ENCODE measurements around the gene KRT39.

KRT39 gene

DNA sequence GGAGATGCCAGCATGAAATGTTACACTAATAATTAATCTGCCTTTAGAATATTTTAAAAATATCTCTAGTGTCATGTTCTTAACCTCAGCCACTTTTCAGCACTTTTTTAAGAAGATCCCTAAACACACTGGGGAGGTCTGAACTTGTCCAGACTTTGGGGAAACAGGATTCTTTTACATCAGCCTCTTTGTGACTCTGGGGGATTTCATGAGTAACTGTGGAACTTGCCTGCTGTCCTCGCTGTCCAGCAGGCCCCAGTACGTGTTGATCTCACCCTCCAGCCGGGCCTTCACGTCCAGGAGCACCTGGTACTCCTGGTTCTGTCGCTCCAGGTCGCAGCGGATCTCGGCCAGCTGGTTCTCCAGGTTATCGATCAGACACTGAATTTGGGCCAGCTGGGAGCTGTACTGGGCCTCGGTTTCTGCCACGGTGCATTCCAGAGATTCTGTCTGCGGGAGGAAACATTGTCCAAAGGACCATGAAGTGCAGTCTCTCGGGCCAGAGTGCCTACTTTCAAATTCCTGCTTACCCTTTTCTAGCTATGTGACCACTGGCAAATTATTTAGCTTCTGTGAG, 11.9 kb upstream of the KRT39 start:
- DNase-seq = no peak

DNA sequence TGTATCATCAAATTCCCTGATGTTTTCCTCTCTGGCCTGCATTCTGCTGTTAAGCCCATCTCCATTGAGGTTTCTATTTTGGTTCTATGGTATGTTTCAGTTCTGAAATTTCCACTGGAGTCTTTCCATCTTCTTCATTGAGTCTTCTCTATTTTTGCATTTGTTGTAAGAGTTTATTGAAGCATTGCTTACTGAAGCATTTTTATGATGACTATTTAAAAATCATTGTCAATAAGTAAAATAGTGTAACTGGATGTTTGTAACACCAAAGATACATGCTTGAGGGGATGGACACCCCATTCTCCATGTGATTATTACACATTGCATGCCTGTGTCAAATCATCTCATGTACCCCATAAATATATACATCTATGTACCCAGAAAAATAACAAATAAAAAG, 8.8 kb upstream of the KRT39 start:
- no peak for DNase-seq

DNA sequence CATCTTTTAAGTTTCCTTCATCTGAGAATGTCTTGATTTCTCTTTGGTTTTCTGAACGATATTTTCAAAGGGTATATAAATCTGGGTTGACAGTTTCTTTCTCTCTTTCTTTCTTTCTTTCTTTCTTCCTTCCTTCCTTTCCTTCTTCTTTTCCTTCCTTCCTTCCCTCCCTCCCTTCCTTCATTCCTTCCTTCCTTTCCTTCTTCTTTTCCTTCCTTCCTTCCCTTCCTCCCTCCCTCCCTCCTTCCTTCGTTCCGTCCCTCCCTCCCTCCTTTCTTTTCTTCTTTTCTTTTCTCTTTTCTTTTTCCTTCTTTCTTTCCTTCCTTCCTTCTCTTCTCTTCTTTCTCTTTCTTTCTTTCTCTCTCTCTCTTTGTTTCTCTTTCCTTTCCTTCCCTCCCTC, 7.6 kb upstream of the KRT39 start:
- no peak for DNase-seq

DNA sequence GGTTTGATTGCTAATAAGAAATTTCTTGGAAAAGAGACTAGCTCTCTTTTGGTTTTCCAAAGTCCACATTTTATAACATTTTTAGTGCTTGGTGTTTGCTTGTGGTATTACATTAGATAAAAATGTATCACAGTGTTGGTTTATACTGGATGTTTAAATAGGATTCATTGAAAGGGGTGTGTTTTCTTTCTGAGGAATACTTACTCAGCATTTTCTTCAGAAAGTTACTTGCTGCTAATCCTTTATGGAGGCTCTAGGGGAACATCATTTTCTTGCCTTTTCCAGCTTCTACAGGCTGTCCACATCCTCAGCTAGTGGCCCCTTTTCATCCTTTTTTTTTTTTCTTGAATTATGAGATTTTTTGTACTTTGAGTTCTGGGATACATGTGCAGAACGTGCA, 834 bp upstream of the KRT39 start:
- DNase-seq = no peak

DNA sequence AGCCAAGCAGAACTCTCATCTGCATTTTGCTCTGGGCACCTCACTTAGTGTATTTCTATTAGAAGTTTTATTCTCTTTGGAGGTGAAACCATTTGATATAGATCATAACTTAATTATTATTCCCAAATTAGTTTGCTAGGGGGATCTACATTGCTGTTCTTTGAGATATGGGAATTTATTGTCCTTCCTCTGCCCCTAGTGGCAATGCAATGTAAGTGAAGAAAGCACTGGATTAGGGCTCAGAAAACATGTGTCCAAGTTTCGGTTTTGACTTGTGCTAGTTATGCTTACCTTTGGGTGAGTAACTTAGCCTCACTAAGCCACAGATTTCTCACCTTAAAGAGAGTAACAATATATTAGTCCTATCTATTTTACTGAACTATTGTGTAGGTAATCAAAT, 2.9 kb downstream of the KRT39 start:
- DNase-seq = no peak

DNA sequence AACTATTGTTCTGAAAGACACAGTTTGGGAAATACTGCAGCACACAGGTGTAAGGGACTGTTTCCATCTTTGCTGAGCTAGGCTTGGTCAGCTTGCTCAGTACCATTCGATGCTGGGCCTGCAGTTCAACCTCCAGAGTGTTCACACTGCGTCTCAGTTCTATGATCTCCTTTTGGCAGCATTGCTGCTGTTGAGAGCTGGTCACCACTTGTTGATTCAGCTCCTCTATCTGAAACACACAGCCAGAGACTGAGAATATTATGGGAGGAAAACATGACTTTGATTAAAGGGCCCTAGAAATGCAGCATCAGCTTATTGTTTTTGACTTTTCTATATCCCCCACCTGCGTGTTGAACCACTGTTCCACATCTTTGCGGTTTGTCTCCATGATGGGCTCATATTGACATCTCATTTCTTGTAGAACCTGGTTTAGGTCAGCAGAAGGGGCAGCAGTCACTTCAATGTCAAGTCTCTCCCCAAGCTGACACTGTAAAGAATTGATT, 4.6 kb downstream of the KRT39 start:
- DNase-seq = no peak

DNA sequence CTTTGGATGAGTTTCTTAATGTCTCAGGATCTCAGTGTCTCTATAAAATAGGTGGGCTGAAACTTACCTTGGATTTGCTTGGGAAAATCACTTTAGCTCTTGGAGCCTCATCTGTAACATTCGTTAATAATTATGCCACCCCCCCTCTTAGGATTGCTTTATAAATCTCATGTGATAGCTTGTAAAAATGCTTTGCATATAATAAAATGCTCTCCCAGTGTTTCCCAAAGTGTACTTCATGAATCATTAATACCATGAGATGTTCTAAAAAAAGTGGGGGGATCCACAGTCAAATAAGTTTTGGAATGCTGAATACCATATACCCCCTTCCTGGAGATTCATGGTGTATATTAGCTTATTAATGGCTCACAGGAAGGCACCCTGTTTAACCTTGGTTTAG, 5.2 kb downstream of the KRT39 start:
- DNase-seq = no peak

DNA sequence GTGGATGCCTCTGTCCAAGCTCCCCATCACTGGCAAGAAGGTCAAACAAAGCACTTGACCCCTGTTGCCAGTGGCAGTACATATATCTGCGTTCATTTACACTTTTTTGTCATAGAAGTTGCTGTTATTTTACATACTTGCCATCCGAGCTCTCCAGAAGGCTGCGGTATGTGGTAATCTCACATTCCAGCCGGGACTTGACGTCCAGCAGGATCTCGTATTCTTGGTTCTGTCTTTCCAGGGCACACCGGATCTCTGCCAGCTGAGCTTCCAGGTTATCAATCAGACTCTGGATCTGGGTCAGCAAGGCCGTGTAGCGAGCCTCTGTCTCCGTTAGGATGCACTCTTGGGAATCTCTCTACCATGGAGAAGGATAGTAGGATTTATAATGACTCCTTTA, 6.6 kb downstream of the KRT39 start:
- DNase-seq = no peak

DNA sequence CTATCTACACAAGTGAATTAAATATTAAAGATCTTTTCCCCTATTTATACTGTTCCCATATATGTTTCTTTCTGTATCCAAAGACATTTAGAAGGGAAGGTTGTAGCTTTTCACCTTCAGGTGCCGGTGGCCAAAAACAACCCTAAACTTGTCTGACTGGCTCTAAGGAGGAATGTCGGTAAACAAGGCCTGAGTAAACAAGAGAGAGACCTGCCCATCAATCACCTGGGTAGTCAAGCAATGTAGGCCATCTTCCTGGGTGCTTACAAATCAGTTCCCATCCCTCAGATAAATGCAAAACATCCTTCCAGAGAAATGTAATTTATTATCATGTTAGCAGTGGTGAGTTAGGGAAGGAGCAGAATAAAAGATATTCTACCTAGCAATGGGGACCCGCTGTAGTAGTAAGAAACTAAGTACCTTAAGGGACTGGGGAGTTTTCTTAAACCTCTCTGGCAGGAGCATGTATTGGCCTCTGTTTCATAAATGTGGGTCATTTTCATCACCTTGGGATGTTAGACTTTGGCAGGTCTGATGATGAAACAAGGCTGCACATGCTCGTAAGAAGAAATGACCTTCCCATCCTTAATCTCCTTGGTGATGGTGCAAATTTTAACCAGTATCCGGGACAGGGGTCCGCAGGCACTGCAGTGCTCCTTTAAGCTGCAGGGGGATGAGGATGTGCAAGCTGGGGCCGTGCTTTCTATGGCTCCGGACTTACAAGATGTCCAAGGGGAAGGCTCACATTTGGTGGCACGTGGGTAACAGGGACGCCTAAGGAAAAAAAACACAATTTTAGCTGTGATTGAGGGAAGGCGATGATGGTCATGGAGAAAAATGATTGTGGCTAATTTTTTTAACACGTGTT, 8.4 kb downstream of the KRT39 start:
- no peak for DNase-seq

DNA sequence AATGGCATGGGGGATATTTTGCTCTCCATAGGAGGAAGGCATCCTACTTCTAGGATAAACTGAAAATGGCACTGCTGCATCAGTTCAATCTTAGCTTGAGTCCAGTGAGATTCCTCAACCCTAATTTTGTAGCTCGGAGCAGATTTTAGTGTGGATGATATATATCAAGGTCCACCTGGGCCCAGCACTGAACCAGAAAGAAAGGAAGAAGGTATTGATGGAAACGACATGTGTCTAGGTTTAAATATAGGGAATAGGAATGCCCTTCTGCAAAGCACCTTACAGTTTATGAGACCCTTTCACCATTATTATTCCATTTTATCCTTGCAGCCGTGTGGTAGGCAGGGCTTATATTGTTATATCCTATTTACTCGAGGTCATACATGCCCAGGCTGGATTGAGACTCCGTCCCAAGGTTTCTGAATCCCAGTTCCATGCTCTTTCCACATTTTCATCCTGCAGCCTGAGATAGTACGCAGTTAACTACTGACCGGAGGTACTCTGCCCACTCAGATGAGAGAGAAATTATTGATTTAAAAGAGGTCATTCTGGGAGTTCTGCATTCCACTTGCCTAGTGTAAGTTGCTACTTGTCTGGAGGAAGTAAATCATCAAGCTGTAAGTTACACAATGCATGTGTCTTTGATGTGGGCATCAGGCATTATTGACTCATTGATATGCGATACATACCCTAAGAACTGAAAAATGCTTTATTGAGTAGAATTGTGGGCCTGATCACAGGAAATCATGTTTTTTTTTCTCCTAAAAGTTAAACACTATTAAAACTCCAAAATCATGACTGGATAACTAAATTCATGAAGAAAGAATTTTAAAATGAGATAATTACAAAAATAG, 10.1 kb downstream of the KRT39 start:
- no peak for DNase-seq

DNA sequence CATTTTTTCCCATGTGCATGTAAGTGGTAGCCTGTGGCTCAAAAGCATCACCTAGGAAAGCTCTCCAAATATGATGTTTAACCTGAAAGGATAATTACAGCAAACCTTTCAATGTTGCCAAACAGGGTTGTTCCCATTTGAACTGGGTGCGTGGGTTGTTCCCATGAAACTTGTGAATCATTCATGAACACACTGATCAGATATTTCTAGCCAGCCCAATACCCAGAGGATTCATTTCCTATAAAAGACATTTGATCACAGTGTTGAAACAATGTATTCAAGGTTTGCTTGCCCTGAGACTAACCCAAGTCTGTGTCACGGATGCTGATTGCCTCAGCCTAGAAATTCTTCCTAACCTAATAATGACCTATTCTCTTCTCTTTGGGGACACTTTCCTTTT, 12.9 kb downstream of the KRT39 start:
- no peak for DNase-seq

DNA sequence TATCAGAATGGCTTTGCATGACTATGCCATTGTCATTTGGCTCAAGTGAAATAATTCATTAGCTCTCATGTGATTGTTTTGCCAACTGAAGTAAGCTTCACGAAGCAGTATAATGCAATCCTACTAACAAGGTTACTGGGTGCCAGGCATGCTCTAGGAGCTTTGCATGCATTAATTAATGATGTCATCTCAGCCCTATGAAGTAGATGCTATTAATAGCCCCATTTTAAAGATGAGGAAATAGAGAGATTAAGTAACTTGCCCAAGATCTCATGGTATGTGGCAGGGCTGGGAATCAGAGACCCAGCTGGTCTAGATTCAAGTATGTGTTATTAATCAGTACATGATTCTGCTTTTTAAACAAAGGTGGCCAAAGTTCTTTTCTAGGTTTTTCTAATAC, 14.1 kb downstream of the KRT39 start:
- no peak for DNase-seq

DNA sequence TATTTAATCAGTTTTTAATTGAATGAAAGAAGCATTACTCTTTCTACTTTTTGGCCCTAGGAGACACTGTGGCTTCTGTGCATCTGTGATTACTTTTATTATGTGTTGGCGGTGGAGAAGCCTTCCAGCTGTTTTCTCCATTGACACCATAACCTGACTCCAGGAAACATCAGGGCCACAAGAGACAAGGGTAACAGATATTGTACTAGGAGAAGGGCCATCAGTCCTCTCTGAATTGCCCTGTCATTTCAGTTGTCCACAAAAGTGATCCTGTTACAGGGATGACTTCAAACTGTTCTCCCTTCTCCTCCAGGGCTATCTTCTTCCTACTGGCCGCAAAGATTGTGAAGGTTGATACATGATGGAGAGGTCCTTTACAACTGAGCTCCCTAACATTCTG, 14.6 kb downstream of the KRT39 start:
- no peak for DNase-seq

DNA sequence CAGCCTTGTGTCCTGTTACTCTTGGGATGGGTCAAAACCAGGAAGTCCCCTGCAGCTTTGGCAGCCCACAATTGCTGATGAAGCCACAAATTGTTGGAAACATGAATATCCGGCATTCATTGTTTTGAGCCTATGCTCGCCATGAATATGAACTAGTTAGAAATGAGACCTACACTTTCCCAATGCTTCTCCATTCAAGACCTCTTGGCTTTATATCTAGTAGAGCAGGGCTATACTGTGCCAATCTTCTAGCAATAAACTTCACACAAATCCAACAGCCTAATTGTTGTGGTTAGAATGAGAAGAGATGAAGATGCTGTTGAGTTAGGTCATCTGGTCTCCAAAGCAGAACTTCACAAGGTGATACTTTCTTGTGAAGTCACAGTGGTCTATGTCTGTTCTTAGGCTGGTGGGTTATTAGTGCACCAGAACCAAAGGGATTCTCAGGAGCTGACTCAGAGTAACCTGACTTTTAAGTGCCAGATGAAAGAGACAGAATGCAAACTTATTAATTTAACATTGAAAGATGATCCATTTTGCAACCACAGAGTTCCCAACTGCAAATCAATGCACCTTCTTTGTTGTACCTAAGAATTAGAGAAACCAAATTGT, 15.6 kb downstream of the KRT39 start:
- DNase-seq = no peak

DNA sequence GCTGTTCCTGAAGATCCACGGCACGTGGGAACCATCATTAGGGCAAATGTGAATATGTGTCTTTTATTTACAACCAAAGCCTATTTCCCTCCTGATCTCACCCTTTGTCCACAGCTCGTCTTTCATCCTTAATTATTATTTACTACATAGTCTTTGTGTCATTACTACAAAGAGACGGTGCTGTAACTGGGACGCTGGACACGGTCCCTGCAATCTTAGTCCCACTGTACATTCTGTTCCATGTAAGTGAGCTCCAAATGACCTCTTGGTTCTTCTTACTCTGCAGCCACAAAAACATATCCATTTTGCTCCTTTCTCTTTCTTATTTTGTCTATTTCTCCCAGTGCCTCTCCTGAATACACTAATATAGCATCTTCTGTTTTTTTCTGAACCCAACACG, 16.6 kb downstream of the KRT39 start:
- no peak for DNase-seq

DNA sequence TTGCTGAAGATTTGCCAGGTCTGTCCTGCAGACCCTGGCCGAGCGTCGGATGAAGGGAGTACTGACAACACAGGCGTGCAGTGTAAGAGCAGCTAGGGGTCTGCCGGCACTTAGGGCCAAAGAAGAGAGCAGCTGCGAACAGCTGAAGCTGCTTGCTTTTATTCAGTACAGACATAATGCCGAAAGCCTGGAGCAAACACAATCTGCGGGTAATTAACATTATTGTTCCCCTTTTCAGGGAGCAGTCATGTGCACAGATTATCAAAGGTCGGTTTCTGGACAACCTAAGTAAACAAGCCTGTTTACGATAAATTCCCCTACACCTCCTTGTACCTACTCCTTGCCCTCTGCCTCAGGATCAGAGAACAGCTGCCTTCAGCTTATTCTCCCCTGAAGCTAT, 17.3 kb downstream of the KRT39 start:
- no peak for DNase-seq

DNA sequence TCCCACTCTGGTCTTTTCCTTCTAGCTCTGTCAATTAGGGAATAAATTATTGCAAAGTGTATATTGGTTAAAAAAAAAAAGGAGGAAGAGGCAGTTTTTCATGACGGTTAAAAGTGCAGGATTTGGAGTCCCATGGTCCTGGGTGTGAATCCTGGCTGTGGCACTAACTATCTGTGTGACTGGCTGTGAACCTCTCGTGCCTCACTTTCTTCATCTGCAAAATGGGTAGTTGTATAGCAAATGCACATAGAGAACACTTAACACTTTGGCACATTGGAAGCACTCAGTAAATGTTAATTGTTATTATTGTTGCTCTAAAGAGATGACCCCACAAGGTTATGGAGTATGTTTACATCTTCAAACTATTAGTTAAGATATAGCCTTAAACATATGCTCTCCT, 18.8 kb downstream of the KRT39 start:
- no peak for DNase-seq

DNA sequence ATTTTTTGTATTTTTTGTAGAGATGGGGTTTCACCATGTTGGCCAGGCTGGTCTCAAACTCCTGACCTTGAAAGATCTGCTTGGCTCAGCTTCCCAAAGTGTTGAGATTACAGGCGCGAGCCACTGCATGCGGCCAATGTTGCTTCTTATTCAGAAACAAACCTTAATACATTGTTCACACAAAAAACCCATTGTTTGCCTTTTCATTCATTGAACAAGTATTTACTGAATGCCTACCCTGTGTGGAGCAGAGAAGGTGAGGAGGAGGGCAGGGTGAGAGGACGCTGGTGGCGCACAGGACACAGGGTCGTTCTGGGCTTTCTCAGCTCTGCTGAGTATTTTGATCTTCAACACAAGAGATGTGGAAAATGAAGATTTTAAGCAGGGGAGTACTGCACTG, 21.3 kb downstream of the KRT39 start:
- DNase-seq = no peak

DNA sequence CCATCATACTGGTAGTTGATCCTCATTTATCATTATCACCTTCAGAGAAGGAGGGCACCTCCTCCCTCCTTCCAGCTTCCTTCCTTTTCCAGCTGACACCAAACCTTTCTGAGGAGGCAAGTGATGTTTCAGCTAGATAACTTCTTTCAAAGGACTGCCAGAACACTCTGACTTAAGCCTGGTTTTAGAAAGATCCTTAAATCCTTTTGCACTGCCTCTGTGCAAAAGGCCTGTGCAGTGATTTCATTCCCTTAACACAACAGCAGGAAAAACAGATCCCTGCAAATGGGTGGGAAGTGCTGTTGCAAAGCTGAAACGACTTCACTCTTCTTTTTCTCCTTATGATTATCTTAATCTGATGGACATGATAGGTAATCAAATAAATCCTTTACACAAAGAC, 22.2 kb downstream of the KRT39 start:
- no peak for DNase-seq

DNA sequence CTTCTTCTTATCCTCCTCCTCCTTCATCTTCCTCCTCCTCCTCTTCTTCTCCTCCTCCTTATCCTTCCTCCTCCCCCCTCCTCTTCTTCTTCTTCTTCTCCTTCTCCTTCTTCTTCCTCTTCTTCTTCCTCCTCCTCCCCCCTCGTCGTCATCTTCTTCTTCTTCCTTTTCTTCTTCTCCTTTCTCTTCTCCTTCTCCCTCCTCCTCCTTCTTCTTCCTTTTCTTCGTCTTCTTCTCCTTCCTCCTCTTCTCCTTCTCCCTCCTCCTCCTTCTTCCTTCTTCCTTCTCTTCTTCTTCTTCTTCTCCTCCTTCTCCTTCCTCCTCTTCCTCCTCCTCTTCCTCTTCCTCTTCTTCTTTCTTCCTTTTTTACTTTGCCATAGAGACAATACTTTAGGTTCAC, 24.2 kb downstream of the KRT39 start:
- no peak for DNase-seq

DNA sequence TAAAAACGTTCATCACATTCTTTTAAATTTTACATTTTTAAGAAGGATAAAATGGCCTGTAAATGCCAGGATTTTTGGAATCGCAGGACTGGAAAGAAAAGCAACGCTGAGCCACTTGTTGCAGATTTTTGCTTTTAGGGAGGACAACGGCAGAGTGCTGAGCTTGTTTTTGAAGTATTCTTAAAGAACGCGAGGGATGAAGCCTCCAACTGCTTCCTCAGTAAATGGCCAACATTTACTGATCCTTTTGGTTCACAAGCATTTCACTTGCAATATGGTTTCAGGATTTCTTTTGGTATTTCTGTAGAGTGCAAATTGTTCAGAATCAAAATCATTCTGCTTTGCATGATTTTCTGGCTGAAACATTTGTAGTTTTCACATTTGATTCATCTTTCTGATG, 26.5 kb downstream of the KRT39 start:
- no peak for DNase-seq

DNA sequence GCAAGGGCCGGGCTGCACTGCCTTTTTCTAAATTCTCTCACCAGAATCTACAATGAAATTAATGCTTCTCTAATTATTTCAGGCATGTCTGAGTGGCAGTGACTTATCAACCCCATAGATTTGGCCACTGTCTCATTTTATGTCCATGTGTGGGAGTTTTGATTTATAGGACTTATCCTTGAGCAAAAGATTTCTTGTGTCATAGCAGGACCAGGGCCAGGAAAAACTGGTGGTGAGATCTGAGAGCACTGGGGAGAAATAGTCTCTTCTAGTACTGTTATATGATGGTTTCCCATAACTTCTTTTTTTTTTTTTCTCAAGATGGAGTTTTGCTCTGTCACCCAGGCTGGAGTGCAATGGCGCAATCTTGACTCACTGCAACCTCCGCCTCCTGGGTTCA, 27.8 kb downstream of the KRT39 start:
- no peak for DNase-seq

DNA sequence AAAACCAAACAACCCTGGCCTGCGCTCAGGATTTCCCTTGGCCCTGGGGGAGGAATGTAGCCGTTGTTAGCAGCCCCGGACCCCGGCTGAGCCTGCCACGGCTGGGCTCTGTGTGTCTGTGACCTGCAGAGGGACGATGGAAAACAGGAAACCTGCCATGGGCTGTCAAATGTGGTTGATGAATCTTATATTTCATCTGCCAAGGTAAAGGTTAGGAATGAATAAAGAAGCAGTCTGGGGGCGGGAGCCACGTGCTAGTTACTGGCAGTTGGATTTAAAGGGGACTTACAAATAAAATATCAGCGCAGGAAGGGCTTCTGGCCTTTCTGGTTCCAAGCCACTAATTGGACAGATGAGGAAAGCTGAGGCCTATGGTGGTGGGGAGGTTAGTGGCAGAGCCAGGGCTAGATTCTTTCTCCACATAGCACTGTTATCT, 29.3 kb downstream of the KRT39 start, which contains the start of gene KRT23:
KRT23 (minus strand) TSS at position 263 of the 436 bp plus-strand sequence. CDS start 1,043 bp downstream, outside the sequence.
- no peak for DNase-seq
